Putamen (tissue), 1 donor: Measurements from ENCODE around the gene PTPRE.

Experiments used
- DNase-seq: peaks from one replicate; pipeline ENCODE4 v3.0.0-alpha.2; 2016; ENCODE audit warnings: low spot score

The PTPRE gene

GRCh38 chr10:127883516-127883915, 23.4 kb upstream of the PTPRE start:
- no peak for DNase-seq

GRCh38 chr10:127884501-127884900, 22.4 kb upstream of the PTPRE start:
- DNase-seq, result no peak

GRCh38 chr10:127886371-127887051, 20.4 kb upstream of the PTPRE start:
- DNase-seq, result no peak

- DNase-seq, result no peak
Measured at GRCh38 chr10:127887541-127888415, 19.1 kb upstream of the PTPRE start.

- DNase-seq, result no peak
Measured at GRCh38 chr10:127888521-127889312, 18.2 kb upstream of the PTPRE start.

GRCh38 chr10:127889605-127890195, 17.2 kb upstream of the PTPRE start:
- DNase-seq, result no peak

- no peak for DNase-seq
Measured at GRCh38 chr10:127890216-127890615, 16.7 kb upstream of the PTPRE start.

GRCh38 chr10:127890832-127891334, 16.0 kb upstream of the PTPRE start:
- no peak for DNase-seq

- DNase-seq, result no peak
Measured at GRCh38 chr10:127892743-127893142, 14.2 kb upstream of the PTPRE start, which contains the start of gene CLRN3. CLRN3 (minus strand) TSS chr10:127892941; CDS start chr10:127892784, 157 bp downstream.

- no peak for DNase-seq
Measured at GRCh38 chr10:127894146-127894545, 12.8 kb upstream of the PTPRE start.

GRCh38 chr10:127896590-127896989, 10.3 kb upstream of the PTPRE start:
- no peak for DNase-seq

GRCh38 chr10:127897177-127897576, 9.7 kb upstream of the PTPRE start:
- DNase-seq, result no peak

GRCh38 chr10:127899766-127900387, 7.0 kb upstream of the PTPRE start:
- DNase-seq, result no peak

GRCh38 chr10:127903789-127904188, 3.1 kb upstream of the PTPRE start:
- no peak for DNase-seq

- no peak for DNase-seq
Measured at GRCh38 chr10:127904311-127905000, 2.4 kb upstream of the PTPRE start.

GRCh38 chr10:127905001-127905847, 1.7 kb upstream of the PTPRE start:
- DNase-seq, result no peak

GRCh38 chr10:127905848-127906261, 1.0 kb upstream of the PTPRE start:
- no peak for DNase-seq

- DNase-seq, result no peak
Measured at GRCh38 chr10:127907411-127908105, 655 bp downstream of the PTPRE start.
